ENCODE measurements around the gene MUC5AC. TPM values are rescaled to one million over a fixed set of nuclear protein-coding genes. Genes with fewer than 3 reads are reported as not detected.

The MUC5AC gene
- total RNA-seq, 1 experiment from 2014 or later = under 0.01 TPM

DNA sequence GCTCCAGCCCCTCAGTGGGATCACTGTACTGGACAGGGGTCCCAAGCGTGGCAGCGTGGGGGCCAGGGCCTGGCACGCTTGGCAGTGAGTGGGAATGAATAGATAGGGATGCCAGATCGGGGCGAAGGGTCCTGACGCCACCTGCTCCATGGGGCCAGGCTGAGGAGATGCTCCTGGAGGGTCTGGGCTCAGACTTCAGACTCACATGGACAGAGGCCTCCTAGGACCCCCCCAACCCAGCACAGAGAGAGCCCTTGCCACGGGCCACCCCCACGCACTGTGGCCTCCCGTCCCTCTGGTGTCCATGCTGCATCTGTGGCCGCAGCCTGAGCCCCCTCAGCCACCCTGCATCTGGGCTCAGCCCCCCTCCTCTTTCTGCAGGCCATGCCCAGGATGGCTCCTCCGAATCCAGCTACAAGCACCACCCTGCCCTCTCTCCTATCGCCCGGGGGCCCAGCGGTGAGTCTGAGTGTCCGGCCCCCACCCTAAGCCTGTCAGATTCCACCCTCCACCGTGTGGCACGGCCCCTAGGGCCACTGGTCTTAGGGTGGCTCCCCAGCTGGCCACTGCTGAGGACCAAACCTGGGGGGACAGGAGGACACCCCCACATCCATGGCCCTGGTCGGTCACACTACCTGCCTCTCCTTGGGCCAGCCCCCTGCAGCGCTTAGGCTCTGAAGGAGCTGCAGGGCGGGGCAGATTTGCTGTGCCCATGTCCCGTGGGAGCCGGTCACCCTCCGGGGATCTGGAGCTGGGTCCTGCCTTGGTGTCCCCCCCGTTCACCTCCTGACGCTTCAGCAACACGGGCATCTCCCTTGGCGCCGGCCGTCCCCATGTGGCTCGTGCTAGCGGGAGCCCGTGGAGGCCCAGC lies 2.7 kb downstream of the MUC5AC start (continued):
- TF ChIP-seq ZBTB21 (CRISPR knock-in tag; IDR thresholded peaks at IDR 0.05; ENCODE audit: borderline replicate concordance) (no peak), E2F5 (CRISPR knock-in tag; IDR thresholded peaks at IDR 0.05) (no peak), CDX4 (CRISPR knock-in tag; IDR thresholded peaks at IDR 0.05; ENCODE audit: borderline replicate concordance) (no peak), MXD4 (CRISPR knock-in tag; IDR thresholded peaks at IDR 0.05; ENCODE audit: borderline replicate concordance) (no peak), RORB (CRISPR knock-in tag; IDR thresholded peaks at IDR 0.05) (no peak), ZNF121 (CRISPR knock-in tag; IDR thresholded peaks at IDR 0.05) (no peak), KAT7 (CRISPR knock-in tag; IDR thresholded peaks at IDR 0.05; ENCODE audit: borderline replicate concordance) (no peak), TCF7 (CRISPR knock-in tag; IDR thresholded peaks at IDR 0.05; ENCODE audit: low read depth) (no peak), ZNF532 (CRISPR knock-in tag; IDR thresholded peaks at IDR 0.05; ENCODE audit: borderline replicate concordance) (no peak)
- TF ChIP-seq, protein P1, sequence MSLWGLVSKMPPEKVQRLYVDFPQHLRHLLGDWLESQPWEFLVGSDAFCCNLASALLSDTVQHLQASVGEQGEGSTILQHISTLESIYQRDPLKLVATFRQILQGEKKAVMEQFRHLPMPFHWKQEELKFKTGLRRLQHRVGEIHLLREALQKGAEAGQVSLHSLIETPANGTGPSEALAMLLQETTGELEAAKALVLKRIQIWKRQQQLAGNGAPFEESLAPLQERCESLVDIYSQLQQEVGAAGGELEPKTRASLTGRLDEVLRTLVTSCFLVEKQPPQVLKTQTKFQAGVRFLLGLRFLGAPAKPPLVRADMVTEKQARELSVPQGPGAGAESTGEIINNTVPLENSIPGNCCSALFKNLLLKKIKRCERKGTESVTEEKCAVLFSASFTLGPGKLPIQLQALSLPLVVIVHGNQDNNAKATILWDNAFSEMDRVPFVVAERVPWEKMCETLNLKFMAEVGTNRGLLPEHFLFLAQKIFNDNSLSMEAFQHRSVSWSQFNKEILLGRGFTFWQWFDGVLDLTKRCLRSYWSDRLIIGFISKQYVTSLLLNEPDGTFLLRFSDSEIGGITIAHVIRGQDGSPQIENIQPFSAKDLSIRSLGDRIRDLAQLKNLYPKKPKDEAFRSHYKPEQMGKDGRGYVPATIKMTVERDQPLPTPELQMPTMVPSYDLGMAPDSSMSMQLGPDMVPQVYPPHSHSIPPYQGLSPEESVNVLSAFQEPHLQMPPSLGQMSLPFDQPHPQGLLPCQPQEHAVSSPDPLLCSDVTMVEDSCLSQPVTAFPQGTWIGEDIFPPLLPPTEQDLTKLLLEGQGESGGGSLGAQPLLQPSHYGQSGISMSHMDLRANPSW (CRISPR knock-in tag; conservative IDR thresholded peaks at IDR 0.05; ENCODE audit: low read depth) = no peak
- TF ChIP-seq, protein P2, sequence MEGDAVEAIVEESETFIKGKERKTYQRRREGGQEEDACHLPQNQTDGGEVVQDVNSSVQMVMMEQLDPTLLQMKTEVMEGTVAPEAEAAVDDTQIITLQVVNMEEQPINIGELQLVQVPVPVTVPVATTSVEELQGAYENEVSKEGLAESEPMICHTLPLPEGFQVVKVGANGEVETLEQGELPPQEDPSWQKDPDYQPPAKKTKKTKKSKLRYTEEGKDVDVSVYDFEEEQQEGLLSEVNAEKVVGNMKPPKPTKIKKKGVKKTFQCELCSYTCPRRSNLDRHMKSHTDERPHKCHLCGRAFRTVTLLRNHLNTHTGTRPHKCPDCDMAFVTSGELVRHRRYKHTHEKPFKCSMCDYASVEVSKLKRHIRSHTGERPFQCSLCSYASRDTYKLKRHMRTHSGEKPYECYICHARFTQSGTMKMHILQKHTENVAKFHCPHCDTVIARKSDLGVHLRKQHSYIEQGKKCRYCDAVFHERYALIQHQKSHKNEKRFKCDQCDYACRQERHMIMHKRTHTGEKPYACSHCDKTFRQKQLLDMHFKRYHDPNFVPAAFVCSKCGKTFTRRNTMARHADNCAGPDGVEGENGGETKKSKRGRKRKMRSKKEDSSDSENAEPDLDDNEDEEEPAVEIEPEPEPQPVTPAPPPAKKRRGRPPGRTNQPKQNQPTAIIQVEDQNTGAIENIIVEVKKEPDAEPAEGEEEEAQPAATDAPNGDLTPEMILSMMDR (IDR thresholded peaks at IDR 0.05) = no peak
- TF ChIP-seq, protein P3, sequence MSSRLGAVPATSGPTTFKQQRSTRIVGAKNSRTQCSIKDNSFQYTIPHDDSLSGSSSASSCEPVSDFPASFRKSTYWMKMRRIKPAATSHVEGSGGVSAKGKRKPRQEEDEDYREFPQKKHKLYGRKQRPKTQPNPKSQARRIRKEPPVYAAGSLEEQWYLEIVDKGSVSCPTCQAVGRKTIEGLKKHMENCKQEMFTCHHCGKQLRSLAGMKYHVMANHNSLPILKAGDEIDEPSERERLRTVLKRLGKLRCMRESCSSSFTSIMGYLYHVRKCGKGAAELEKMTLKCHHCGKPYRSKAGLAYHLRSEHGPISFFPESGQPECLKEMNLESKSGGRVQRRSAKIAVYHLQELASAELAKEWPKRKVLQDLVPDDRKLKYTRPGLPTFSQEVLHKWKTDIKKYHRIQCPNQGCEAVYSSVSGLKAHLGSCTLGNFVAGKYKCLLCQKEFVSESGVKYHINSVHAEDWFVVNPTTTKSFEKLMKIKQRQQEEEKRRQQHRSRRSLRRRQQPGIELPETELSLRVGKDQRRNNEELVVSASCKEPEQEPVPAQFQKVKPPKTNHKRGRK (CRISPR knock-in tag; IDR thresholded peaks at IDR 0.05; ENCODE audit: borderline replicate concordance) = no peak
